Measurements from ENCODE around the gene WIF1. TPM values are rescaled to one million over a fixed set of nuclear protein-coding genes. Genes with fewer than 3 reads are reported as not detected.

Gene WIF1
- total and polyA plus RNA-seq, 10 of the 15 experiments (the other 5 are each of a cell fraction or from before 2014, with no cell fraction given), result 0.04 to 0.05 (median 0.05) TPM; not detected in 7

DNA sequence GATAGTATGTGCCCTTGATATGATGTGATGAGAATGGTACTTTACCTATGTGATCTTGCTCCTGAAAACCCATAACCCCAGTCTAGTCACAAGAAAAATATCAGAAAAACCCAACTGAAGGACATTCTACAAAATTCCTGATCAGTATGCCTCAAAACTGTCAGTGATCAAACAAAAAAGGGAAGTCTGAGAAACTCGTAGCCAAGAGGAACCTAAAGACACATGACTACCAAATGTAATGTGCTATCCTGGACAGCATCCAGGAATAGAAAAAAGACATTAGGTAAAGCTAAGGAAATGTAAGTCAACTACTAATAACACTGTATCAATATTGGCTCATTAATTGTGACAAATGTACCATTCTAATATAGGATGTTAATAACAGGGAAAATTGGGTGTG is 4.1 kb upstream of the WIF1 start:
- POLR2A ChIA-PET, result no interaction called here
- 0% methylated on average over 1 of the region's 1 CpG for WGBS (ENCODE audit: insufficient coverage, insufficient replicate concordance, low lambda C conversion rate, missing lambda C conversion rate)

DNA sequence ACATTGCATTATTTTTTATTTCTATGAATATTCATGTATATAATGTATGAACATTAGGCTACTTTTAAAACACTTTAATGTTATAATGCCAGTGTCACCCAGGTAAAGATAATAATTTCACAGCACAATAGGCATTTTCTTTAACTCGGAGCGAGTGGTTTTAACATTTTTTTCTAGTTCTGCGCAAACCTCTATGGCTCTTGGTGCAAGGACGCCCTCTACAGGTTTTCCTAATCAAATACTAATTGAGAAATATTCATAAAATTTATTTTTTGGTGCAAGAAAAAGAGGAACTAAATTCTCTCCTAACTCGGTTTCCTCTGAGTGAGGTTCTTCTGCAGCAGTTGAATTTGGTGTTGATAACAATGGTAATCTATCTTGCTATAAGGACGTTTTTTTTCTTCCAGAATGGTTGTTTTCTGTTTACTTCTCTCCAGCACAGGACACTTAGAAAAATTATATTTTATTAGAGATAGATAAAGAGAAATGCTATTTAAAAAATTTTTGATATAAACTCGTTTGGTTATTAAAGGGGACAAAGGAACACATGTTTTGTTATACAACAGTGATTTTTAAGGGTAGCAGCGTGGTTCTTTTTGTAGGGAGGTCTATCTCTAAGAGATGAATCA is 2.4 kb upstream of the WIF1 start:
- no peak overlapping the region for H3K4me2 ChIP-seq (ENCODE audit: control insufficient read depth, insufficient read depth)
- ATAC-seq (peak; percentile 53), DNase-seq (ENCODE audit: low read depth, low spot score) (peak; percentile 8), FAIRE-seq (peak; percentile 7)
- intact Hi-C loops (cut with micrococcal nuclease; ENCODE audit: unreplicated experiment), result loop anchor here (1.0 to 2.0 kb wide), 4 partner anchors 109 to 327 kb away; no protein-coding TSS in a partner anchor
- no peak overlapping the region for H3K4me3 ChIP-seq
- H4K20me1 ChIP-seq (ENCODE audit: control insufficient read depth, insufficient read depth), result no peaks in the 10 kb centered on the region
- H3K4me1 ChIP-seq (ENCODE audit: control insufficient read depth, insufficient read depth, low read length), result no peaks in the 10 kb centered on the region; the same call in 1 of the 2 replicates
- 14% methylated on average over 8 of the region's 8 CpGs for whole genome bisulfite sequencing (ENCODE audit: insufficient coverage, insufficient replicate concordance, low lambda C conversion rate, missing lambda C conversion rate)
- in situ Hi-C loops (cut with MboI), result loop anchor here (5.0 kb wide), 1 partner anchor 326 kb away; no protein-coding TSS in a partner anchor
- no peak overlapping the region for H3K27ac ChIP-seq (ENCODE audit: control insufficient read depth, insufficient read depth)
- ChIA-PET RAD21 (ENCODE audit: unreplicated experiment) (interaction anchor here (0.8 to 2.7 kb wide), 13 partner anchors 12 to 327 kb away, joined by 3 to 21 read pairs (median 5); partner anchors contain the start of gene LEMD3), SMC1A (ENCODE audit: uncharacterized antibody, unreplicated experiment) (interaction anchor here (0.7 to 6.5 kb wide), 14 partner anchors 10 to 327 kb away, joined by 3 to 57 read pairs (median 6); no protein-coding TSS in a partner anchor), POLR2A (interaction anchor here (1.0 kb wide), 1 partner anchor 327 kb away, joined by 3 read pairs; no protein-coding TSS in a partner anchor), CTCF (interaction anchor here (0.6 to 3.1 kb wide), 27 partner anchors 8 to 695 kb away, joined by 3 to 38 read pairs (median 4); no protein-coding TSS in a partner anchor)
- BruUV-seq (replicated peaks), result no TSS peak
- H3K79me2 ChIP-seq (ENCODE audit: control insufficient read depth, insufficient read depth, low read length), result no peaks in the 10 kb centered on the region
- H3K27me3 ChIP-seq (replicated peaks in 1 of 2; ENCODE audit: control insufficient read depth in 2 of 2, insufficient read depth in 2 of 2, low read length in 1 of 2), result peaks cover 2 to 5% of the 10 kb centered on the region in 2 experiments; a peak in 3 of 4 replicates
- no peak overlapping the region for H3K9ac ChIP-seq (ENCODE audit: control insufficient read depth, insufficient read depth, low read length)
- H2AFZ ChIP-seq (ENCODE audit: control insufficient read depth, low read depth, low read length), result no peak overlapping the region
- no peaks in the 10 kb centered on the region for H3K9me3 ChIP-seq (replicated peaks; ENCODE audit: control insufficient read depth, insufficient read depth, low read length)
- H3K36me3 ChIP-seq (ENCODE audit: control insufficient read depth in 2 of 2, insufficient read depth in 2 of 2, low read length in 1 of 2), result no peaks in the 10 kb centered on the region
- TF ChIP-seq HCFC1 (IDR thresholded peaks at IDR 0.05; ENCODE audit: low read length), result no peak
- no peak for TF ChIP-seq YY1 (IDR thresholded peaks at IDR 0.05; ENCODE audit: low read depth, low read length)
- TF ChIP-seq, protein P1, sequence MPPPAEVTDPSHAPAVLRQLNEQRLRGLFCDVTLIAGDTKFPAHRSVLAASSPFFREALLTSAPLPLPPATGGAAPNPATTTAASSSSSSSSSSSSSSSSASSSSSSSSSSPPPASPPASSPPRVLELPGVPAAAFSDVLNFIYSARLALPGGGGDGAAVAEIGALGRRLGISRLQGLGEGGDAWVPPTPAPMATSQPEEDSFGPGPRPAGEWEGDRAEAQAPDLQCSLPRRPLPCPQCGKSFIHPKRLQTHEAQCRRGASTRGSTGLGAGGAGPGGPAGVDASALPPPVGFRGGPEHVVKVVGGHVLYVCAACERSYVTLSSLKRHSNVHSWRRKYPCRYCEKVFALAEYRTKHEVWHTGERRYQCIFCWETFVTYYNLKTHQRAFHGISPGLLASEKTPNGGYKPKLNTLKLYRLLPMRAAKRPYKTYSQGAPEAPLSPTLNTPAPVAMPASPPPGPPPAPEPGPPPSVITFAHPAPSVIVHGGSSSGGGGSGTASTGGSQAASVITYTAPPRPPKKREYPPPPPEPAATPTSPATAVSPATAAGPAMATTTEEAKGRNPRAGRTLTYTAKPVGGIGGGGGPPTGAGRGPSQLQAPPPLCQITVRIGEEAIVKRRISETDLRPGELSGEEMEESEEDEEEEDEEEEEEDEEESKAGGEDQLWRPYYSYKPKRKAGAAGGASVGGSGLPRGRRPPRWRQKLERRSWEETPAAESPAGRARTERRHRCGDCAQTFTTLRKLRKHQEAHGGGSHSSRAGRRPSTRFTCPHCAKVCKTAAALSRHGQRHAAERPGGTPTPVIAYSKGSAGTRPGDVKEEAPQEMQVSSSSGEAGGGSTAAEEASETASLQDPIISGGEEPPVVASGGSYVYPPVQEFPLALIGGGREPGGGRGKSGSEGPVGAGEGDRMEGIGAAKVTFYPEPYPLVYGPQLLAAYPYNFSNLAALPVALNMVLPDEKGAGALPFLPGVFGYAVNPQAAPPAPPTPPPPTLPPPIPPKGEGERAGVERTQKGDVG (CRISPR knock-in tag; IDR thresholded peaks at IDR 0.05), result no peak
- TF ChIP-seq RFX5 (IDR thresholded peaks at IDR 0.05; ENCODE audit: low read depth, low read length), result no peak
- no peak for TF ChIP-seq ZZZ3 (IDR thresholded peaks at IDR 0.05; ENCODE audit: control insufficient read depth, insufficient read length, low read depth)
- TF ChIP-seq RAD21 (IDR thresholded peaks at IDR 0.05; ENCODE audit: insufficient read depth, low read depth, low read length), result peak; percentile 87
- TF ChIP-seq SUZ12 (IDR thresholded peaks at IDR 0.05; ENCODE audit: unreplicated experiment), result no peak
- no peak for TF ChIP-seq PAX5 (IDR thresholded peaks at IDR 0.05; ENCODE audit: borderline replicate concordance, low read depth, low read length)
- no peak for TF ChIP-seq ZSCAN29 (IDR thresholded peaks at IDR 0.05)
- TF ChIP-seq MTA2 (IDR thresholded peaks at IDR 0.05; ENCODE audit: low read depth), result no peak
- TF ChIP-seq HDAC6 (IDR thresholded peaks at IDR 0.05; ENCODE audit: unreplicated experiment), result no peak
- no peak for TF ChIP-seq TBL1XR1 (IDR thresholded peaks at IDR 0.05; ENCODE audit: low read depth, low read length)

More for the DNA sequence above, 4.1 kb upstream of the WIF1 start:
- no peak for DNase-seq (ENCODE audit: low read depth, low spot score)
- SMC1A ChIA-PET (ENCODE audit: uncharacterized antibody, unreplicated experiment), result interaction anchor here (1.2 to 6.5 kb wide), 5 partner anchors 9 to 323 kb away, joined by 3 to 57 read pairs (median 6); no protein-coding TSS in a partner anchor
- no peak overlapping the region for H3K4me3 ChIP-seq
- H3K27ac ChIP-seq (ENCODE audit: control insufficient read depth, insufficient read depth), result no peak overlapping the region
- no peak for FAIRE-seq
- CTCF ChIA-PET, result interaction anchor here (0.9 to 2.0 kb wide), 9 partner anchors 8 to 329 kb away, joined by 3 to 17 read pairs (median 5); no protein-coding TSS in a partner anchor
- TF ChIP-seq SPI1 (IDR thresholded peaks at IDR 0.05; ENCODE audit: borderline replicate concordance, insufficient read depth, low read depth, low read length), result 0 out of 2 replicates have a peak, but pooled peaks have one; percentile 5
- no peak for TF ChIP-seq BACH1 (IDR thresholded peaks at IDR 0.05; ENCODE audit: borderline replicate concordance)
- no peak for TF ChIP-seq SRF (IDR thresholded peaks at IDR 0.05; ENCODE audit: low read depth in 2 of 2, low read length in 2 of 2)
- no peak for TF ChIP-seq KDM1A (IDR thresholded peaks at IDR 0.05; ENCODE audit: borderline replicate concordance)
- ATAC-seq, result no peak
- H3K4me1 ChIP-seq (ENCODE audit: control insufficient read depth, insufficient read depth, low read length), result no peaks in the 10 kb centered on the region; the same call in 1 of the 2 replicates
- intact Hi-C loops (cut with micrococcal nuclease; ENCODE audit: unreplicated experiment), result no loop called here
- no peak overlapping the region for H3K9ac ChIP-seq (ENCODE audit: control insufficient read depth, insufficient read depth, low read length)
- no peaks in the 10 kb centered on the region for H3K79me2 ChIP-seq (ENCODE audit: control insufficient read depth, insufficient read depth, low read length)
- H2AFZ ChIP-seq (ENCODE audit: control insufficient read depth, low read depth, low read length), result no peak overlapping the region
- no peaks in the 10 kb centered on the region for H3K9me3 ChIP-seq (replicated peaks; ENCODE audit: control insufficient read depth, insufficient read depth, low read length)
- BruUV-seq (replicated peaks), result no TSS peak
- no peaks in the 10 kb centered on the region for H4K20me1 ChIP-seq (ENCODE audit: control insufficient read depth, insufficient read depth)
- H3K4me2 ChIP-seq (ENCODE audit: control insufficient read depth, insufficient read depth), result no peak overlapping the region
- in situ Hi-C loops (cut with MboI), result no loop called here
- no peaks in the 10 kb centered on the region for H3K36me3 ChIP-seq (ENCODE audit: control insufficient read depth in 2 of 2, insufficient read depth in 2 of 2, low read length in 1 of 2)
- RAD21 ChIA-PET (ENCODE audit: unreplicated experiment), result interaction anchor here (1.3 to 2.2 kb wide), 4 partner anchors 108 to 323 kb away, joined by 4 to 17 read pairs (median 4); no protein-coding TSS in a partner anchor
- H3K27me3 ChIP-seq (replicated peaks in 1 of 2; ENCODE audit: control insufficient read depth in 2 of 2, insufficient read depth in 2 of 2, low read length in 1 of 2), result peaks cover 2 to 5% of the 10 kb centered on the region in 2 experiments; a peak in 3 of 4 replicates
